HG03095 (cell line): ENCODE measurements around the gene PRDX3.
A peak's percentile ranks its signal among the peaks of the same experiment; 100 is the strongest.

ENCODE experiments used
- ATAC-seq: cut with Tn5 transposase; IDR thresholded peaks from one replicate; pipeline ENCODE4 v1.9.1; 2021; ENCODE audit warnings: moderate library complexity; ENCODE audit not compliant: unreplicated experiment

The PRDX3 gene

DNA sequence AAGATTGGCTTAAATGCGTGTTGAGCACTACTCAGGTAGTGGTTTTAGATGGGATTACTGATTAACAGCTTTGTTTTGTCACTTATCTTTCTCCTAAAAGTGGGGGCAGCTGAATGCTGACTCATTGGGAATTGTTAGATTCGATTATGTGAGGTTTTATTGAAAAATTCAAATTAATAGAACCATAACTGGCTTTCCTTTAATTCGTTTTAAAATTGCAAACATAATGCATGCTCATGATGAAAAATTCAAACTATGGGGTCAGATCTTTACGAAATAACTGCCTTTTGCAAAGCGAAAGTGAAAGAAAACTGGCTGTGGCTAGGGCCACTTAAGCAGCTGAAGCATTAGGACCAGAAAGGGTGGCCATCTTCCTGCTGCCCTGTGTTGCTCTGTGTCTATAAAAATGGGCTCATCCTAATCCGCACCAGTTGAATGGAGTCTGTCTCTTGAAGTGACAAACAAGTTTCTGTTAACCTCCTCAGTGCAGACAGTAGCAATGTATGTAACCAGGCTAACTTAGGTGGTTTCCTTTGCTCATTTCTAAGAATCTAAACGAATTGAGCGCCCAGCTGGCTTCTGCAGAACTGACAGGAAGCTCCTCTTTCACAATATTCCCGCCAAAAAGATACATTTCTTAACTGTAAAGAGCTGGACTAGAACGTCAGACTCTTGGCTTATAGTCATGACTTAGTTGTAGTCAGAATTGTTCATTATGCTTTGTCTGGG, 46.9 kb downstream of the PRDX3 start:
- ATAC-seq: peak; percentile 67

DNA sequence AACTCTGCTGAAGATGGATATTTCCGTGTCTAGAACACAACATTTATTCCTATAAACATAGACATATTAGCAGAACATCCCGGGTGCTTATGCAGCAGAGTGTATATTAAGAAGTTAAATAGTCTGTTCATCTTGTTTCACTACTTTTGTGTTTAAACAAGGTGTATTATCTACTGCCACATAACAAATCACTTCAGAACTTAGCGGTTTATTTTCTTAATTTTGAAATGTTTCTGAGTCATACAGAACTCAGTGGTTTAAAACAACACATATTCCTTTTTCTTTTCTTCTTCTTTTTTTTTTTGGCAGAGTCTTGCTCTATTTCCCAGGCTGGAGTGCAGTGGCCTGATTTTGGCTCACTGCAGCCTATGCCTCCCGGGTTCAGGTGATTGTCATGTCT, 48.9 kb downstream of the PRDX3 start:
- ATAC-seq: no peak

DNA sequence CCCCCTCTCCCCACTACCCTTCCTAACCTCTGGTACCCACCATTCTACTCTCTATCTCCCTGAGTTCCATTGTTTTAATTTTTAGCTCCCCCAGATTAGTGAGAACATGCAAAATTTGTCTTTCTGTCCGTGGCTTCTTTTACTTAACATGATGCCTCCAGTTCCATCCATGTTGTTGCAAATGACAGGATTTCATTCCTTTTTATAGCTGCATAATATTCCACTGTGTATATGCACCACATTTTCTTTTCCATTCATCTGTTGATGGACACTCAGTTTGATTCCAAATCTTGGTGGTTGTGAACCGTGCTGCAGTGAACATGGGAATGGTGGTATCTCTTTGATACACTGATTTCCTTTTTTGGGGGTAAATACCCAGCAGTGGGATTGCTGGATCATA, 52.7 kb downstream of the PRDX3 start:
- ATAC-seq: no peak

DNA sequence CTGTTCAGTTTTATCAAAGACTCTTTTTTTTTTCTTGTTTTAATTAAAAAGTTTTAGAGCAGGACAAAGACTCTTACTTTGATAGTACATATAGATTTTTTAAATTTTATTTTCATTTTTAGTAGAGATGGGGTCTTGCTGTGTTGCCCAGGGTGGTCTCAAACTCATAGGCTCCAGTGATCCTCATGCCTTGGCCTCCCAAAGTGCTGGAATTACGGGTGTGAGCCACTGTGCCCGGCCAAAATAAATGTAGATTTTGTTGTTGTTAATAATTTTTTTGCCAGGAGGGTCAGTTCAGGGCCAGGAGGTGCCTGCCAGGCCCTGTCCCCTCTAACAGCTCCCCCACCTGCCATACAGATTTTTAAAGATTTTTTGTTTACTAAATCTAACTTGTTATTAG, 57.7 kb downstream of the PRDX3 start:
- ATAC-seq: no peak

DNA sequence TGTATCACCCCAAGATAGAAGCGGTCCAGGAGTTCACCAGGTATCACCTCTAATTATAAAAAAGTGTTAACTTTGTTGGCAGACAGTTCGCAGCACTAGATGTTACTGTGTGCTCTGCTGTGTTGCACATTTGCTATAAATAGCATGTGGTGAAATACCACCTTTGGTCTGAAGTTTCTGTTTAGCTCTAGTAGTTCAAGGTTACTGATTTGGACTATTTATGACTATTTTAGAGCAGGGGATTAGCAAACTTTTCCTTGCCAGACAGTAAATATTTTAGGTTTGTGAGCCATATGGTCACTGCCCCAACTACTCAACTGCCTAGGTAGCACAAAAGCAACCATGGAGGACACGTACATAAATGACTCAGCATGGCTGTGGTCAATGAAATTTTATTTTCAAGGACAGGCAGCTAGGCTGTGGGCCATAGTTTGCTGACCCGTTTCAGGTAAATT, 58.2 kb downstream of the PRDX3 start:
- peak; percentile 89 for ATAC-seq

DNA sequence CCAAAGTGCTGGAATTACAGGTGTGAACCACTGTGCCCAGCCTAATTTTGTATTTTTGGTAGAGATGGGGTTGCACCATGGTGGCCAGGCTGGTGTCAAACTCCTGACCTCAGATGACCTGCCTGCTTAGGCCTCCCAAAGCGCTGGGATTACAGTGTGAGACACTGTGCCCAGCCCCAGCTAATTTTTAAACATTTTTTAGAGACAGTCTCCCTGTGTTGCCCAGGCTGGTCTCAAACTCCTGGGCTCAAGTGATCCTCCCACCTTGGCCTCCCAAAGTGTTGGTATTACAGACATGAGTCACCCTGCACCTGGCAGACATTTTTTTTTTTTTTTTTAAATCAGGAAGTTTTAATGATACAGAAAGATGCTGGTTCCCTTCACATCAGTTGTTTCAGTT, 59.2 kb downstream of the PRDX3 start:
- no peak for ATAC-seq

DNA sequence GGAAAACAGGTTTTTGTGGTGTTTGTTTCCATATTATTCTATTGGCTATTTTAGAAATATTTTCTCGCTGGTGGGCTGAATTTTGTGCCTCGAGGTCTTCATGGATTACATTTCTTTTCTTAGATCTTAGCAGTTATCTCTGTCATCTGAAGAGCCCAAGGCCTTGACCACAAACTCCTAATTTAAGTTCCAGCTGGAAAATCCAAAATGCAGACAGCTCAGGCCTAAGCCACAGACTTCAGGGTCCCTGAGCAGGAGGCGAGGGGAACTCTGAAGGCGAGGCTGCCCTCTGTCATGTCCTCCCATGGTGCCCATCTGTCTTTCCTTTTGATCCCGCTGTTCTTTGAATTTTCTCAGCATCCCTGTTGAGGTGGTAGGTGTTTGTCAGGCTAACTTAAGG, 60.4 kb downstream of the PRDX3 start:
- ATAC-seq: no peak
